ENCODE measurements around the gene SNX18. TPM values are rescaled to one million over a fixed set of nuclear protein-coding genes. Genes with fewer than 3 reads are reported as not detected.

Gene SNX18
- polyA plus RNA-seq, 1 of the 3 experiments (the other 2 are of a cell fraction): 4.6 TPM

- Histone ChIP-seq H2AFZ (ENCODE audit: low read depth) (no peak overlapping the region), H3K27me3 (ENCODE audit: insufficient read depth) (no peaks in the 10 kb centered on the region; the same call in 1 of the 2 replicates), H3K9me3 (no peaks in the 10 kb centered on the region), H3K4me3 (ENCODE audit: low read depth in 2 of 2, low read length in 1 of 2) (no peak overlapping the region), H3K9me2 (no peaks in the 10 kb centered on the region), H3K9ac (no peak overlapping the region), H4K20me1 (ENCODE audit: insufficient read depth) (no peaks in the 10 kb centered on the region), H3K27ac (ENCODE audit: low read depth in 2 of 2, low read length in 1 of 2) (no peak overlapping the region), H3F3A (replicated peaks; ENCODE audit: insufficient read depth) (no peaks in the 10 kb centered on the region), H3K4me2 (no peak overlapping the region), H3K79me2 (ENCODE audit: insufficient read depth) (no peaks in the 10 kb centered on the region), H3K4me1 (ENCODE audit: control insufficient read depth in 1 of 2, insufficient read depth in 2 of 2, low read depth in 1 of 2, low read length in 1 of 2) (no peaks in the 10 kb centered on the region), H3K36me3 (replicated peaks in 1 of 2; ENCODE audit: control insufficient read depth in 1 of 2, insufficient read depth in 2 of 2, low read length in 1 of 2) (no peaks in the 10 kb centered on the region)
- no peak for TF ChIP-seq JUND (IDR thresholded peaks at IDR 0.05)
- no peak for TF ChIP-seq MXI1 (IDR thresholded peaks at IDR 0.05; ENCODE audit: low read depth, low read length)
- TF ChIP-seq SIN3A (IDR thresholded peaks at IDR 0.05; ENCODE audit: borderline replicate concordance, low read depth, low read length): no peak
- TF ChIP-seq NRF1 (IDR thresholded peaks at IDR 0.05; ENCODE audit: low read depth, low read length): no peak
- DNase-seq: no peak
- whole genome bisulfite sequencing (ENCODE audit: low lambda C conversion rate): 50% methylated on average over 7 of the region's 7 CpGs
- POLR2A ChIA-PET: no interaction called here
- CTCF ChIA-PET: interaction anchor here (1.8 kb wide), 1 partner anchor 9 kb away, joined by 3 read pairs; no protein-coding TSS in a partner anchor
Observed at GRCh38 chr5:54580997-54581811, 63.6 kb downstream of the SNX18 start.

DNA sequence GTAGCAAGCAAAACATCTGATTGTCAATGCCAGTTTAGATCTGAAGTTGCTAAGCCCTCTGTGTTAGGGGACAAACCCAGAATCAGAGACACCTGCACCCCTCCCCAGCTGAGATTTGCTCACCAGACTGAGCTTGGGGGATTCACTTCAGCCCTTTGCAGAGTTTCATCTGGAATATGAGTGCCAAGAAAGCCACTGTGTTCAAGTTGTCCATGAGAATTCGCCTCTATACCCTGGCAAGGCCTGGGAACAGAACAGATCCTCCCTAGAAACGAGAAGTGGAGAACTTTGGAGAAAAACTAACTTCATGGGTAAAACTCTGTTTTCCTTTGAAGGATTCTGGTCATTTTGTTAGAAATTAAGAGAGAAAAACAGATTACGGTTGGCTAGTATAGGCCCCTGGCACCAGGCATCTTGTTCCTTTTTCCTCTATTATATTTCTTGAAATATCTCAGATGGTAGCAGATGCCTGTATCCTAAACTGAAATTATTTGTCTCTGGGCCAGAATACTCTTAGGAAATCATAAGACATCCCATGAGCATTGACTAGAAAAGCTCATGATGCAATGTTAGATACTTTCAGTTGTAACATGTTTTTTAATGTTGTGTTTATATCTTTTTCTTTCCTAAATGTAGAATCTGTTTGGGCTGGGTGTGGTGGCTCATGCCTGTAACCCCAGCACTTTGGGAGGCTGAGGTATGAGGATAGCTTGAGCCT, 64.4 kb downstream of the SNX18 start:
- Histone ChIP-seq H3K9me3 (no peaks in the 10 kb centered on the region), H4K20me1 (ENCODE audit: insufficient read depth) (no peaks in the 10 kb centered on the region), H3K27me3 (ENCODE audit: insufficient read depth) (no peaks in the 10 kb centered on the region; the same call in 1 of the 2 replicates), H3K4me3 (ENCODE audit: low read depth in 2 of 2, low read length in 1 of 2) (no peak overlapping the region), H3K4me2 (no peak overlapping the region), H3K4me1 (ENCODE audit: control insufficient read depth in 1 of 2, insufficient read depth in 2 of 2, low read depth in 1 of 2, low read length in 1 of 2) (no peaks in the 10 kb centered on the region), H2AFZ (ENCODE audit: low read depth) (no peak overlapping the region), H3K27ac (ENCODE audit: low read depth in 2 of 2, low read length in 1 of 2) (no peak overlapping the region), H3K9ac (no peak overlapping the region), H3K36me3 (replicated peaks in 1 of 2; ENCODE audit: control insufficient read depth in 1 of 2, insufficient read depth in 2 of 2, low read length in 1 of 2) (no peaks in the 10 kb centered on the region), H3F3A (replicated peaks; ENCODE audit: insufficient read depth) (no peaks in the 10 kb centered on the region), H3K79me2 (ENCODE audit: insufficient read depth) (no peaks in the 10 kb centered on the region), H3K9me2 (no peaks in the 10 kb centered on the region)
- WGBS (ENCODE audit: low lambda C conversion rate): 44% methylated on average over 3 of the region's 3 CpGs
- no peak for DNase-seq
- ChIA-PET POLR2A (no interaction called here), CTCF (interaction anchor here (0.8 to 1.8 kb wide), 2 partner anchors 8 to 10 kb away, joined by 3 read pairs; no protein-coding TSS in a partner anchor)
- TF ChIP-seq, protein P1, sequence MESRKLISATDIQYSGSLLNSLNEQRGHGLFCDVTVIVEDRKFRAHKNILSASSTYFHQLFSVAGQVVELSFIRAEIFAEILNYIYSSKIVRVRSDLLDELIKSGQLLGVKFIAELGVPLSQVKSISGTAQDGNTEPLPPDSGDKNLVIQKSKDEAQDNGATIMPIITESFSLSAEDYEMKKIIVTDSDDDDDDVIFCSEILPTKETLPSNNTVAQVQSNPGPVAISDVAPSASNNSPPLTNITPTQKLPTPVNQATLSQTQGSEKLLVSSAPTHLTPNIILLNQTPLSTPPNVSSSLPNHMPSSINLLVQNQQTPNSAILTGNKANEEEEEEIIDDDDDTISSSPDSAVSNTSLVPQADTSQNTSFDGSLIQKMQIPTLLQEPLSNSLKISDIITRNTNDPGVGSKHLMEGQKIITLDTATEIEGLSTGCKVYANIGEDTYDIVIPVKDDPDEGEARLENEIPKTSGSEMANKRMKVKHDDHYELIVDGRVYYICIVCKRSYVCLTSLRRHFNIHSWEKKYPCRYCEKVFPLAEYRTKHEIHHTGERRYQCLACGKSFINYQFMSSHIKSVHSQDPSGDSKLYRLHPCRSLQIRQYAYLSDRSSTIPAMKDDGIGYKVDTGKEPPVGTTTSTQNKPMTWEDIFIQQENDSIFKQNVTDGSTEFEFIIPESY (IDR thresholded peaks at IDR 0.05; ENCODE audit: borderline replicate concordance, low read depth): no peak
- TF ChIP-seq JUND (IDR thresholded peaks at IDR 0.05) (no peak), EP300 (IDR thresholded peaks at IDR 0.05; ENCODE audit: borderline replicate concordance in 1 of 2, low read depth in 1 of 2, low read length in 1 of 2) (no peak), FOXM1 (IDR thresholded peaks at IDR 0.05; ENCODE audit: low read depth) (no peak), CHD2 (IDR thresholded peaks at IDR 0.05; ENCODE audit: low read length, partially characterized antibody) (no peak), ELF1 (IDR thresholded peaks at IDR 0.05) (no peak), RCOR1 (IDR thresholded peaks at IDR 0.05; ENCODE audit: low read length) (no peak), GATA2 (CRISPR knock-in tag; IDR thresholded peaks at IDR 0.05) (no peak), TCF12 (IDR thresholded peaks at IDR 0.05) (no peak), TAF1 (IDR thresholded peaks at IDR 0.05; ENCODE audit: borderline replicate concordance, low read depth, low read length) (no peak), SMC3 (IDR thresholded peaks at IDR 0.05; ENCODE audit: low read depth, low read length) (no peak)
- TF ChIP-seq, protein P2, sequence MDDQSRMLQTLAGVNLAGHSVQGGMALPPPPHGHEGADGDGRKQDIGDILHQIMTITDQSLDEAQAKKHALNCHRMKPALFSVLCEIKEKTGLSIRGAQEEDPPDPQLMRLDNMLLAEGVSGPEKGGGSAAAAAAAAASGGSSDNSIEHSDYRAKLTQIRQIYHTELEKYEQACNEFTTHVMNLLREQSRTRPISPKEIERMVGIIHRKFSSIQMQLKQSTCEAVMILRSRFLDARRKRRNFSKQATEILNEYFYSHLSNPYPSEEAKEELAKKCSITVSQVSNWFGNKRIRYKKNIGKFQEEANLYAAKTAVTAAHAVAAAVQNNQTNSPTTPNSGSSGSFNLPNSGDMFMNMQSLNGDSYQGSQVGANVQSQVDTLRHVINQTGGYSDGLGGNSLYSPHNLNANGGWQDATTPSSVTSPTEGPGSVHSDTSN (IDR thresholded peaks at IDR 0.05): no peak
- TF ChIP-seq, protein P3, sequence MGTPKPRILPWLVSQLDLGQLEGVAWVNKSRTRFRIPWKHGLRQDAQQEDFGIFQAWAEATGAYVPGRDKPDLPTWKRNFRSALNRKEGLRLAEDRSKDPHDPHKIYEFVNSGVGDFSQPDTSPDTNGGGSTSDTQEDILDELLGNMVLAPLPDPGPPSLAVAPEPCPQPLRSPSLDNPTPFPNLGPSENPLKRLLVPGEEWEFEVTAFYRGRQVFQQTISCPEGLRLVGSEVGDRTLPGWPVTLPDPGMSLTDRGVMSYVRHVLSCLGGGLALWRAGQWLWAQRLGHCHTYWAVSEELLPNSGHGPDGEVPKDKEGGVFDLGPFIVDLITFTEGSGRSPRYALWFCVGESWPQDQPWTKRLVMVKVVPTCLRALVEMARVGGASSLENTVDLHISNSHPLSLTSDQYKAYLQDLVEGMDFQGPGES (IDR thresholded peaks at IDR 0.05; ENCODE audit: low read depth, low read length): no peak
